Left ventricle myocardium inferior (tissue), 1 donor: Measurements from ENCODE around the gene CLIC6. TPM values are rescaled to one million over a fixed set of nuclear protein-coding genes. Genes with fewer than 3 reads are reported as not detected.
A peak's percentile ranks its signal among the peaks of the same experiment; 100 is the strongest.

Source experiments
- DNase-seq: peaks from one replicate; pipeline ENCODE4 v3.0.0-alpha.2; 2020
- H3K27ac ChIP-seq: fragments of 200-600 bp; replicated peaks from 2 replicates; pipeline ENCODE4 v1.8.0; 2021
- H3K27me3 ChIP-seq: fragments of 200-600 bp; 2 replicates; pipeline ENCODE4 v1.8.0; 2021; ENCODE audit warnings: low read depth
- H3K36me3 ChIP-seq: fragments of 200-600 bp; 2 replicates; pipeline ENCODE4 v1.8.0; 2021
- H3K4me1 ChIP-seq: fragments of 200-600 bp; 2 replicates; pipeline ENCODE4 v1.8.0; 2021
- H3K4me3 ChIP-seq: fragments of 200-600 bp; 2 replicates; pipeline ENCODE4 v1.8.0; 2021; ENCODE audit warnings: mild to moderate bottlenecking, moderate library complexity
- H3K9me3 ChIP-seq: fragments of 200-600 bp; replicated peaks from 2 replicates; pipeline ENCODE4 v1.8.0; 2021
- CTCF ChIP-seq: fragments of 200-600 bp; IDR thresholded peaks from 2 replicates; pipeline ENCODE4 v1.8.0; 2021; ENCODE audit warnings: antibody characterized with exemption, mild to moderate bottlenecking, borderline replicate concordance
- intact Hi-C: fragments of 100-400 bp; cut with micrococcal nuclease; formaldehyde crosslinking; loops from one replicate; pipeline ENCODE4 v1.11.0; 2022
- long read RNA-seq: library from polyadenylated mRNA; unstranded; transcript quantifications from one replicate; pipeline ENCODE4 v2.0.0, GENCODE V29; 2021
- total RNA-seq: library from RNA; stranded (reverse); fragmentation: NEBNext Ultra II Directional; extraction: Animal tissue kit (Norgen Biotek cat#: 25700); gene quantifications from one replicate; pipeline ENCODE4 v1.2.1, GENCODE V29; 2021
- donor health status: DM: no; HTN: yes; CAD: no; lungs with severe emphysema.

Gene CLIC6
- 11.2 TPM for total RNA-seq
- long read RNA-seq, transcript CLIC6-202 (7 exons, 3,860 nt) = minor isoform, 7 of 20 reads
- long read RNA-seq, transcript CLIC6-201 (6 exons, 3,806 nt) = major isoform, 8 of 20 reads
- long read RNA-seq, partial matches to known transcripts = 1 of 20 reads
- long read RNA-seq, other reads (novel, unspliced or antisense) = 4 of 20 reads

GRCh38 chr21:34668803-34669148 is at the start of gene CLIC6:
CLIC6 (plus strand) TSS chr21:34668994; CDS start chr21:34669389, 395 bp downstream.
- TF ChIP-seq CTCF = no peak
- H3K4me3 ChIP-seq = peak within 1 kb of the TSS; percentile 70
- DNase-seq = peak; percentile 34
- no peaks in the 10 kb centered on the region for H3K9me3 ChIP-seq
- peak within 1 kb of the TSS; percentile 39 for H3K27ac ChIP-seq
- no peaks in the 10 kb centered on the region for H3K36me3 ChIP-seq
- peaks cover 65% of the 10 kb centered on the region for H3K27me3 ChIP-seq
- peaks cover 26% of the 10 kb centered on the region for H3K4me1 ChIP-seq
- intact Hi-C loops = no loop called here

GRCh38 chr21:34619841-34620665 is 48.7 kb upstream of the CLIC6 start:
- no peak for TF ChIP-seq CTCF
- H3K4me3 ChIP-seq = no peak overlapping the region
- peak overlapping the region; percentile 82 for H3K27ac ChIP-seq
- peaks cover 7% of the 10 kb centered on the region for H3K27me3 ChIP-seq
- H3K9me3 ChIP-seq = no peaks in the 10 kb centered on the region
- no peak for DNase-seq
- intact Hi-C loops = no loop called here
- no peaks in the 10 kb centered on the region for H3K36me3 ChIP-seq
- peaks cover 32% of the 10 kb centered on the region for H3K4me1 ChIP-seq

- H3K27me3 ChIP-seq = peaks cover 7% of the 10 kb centered on the region
- H3K27ac ChIP-seq = peak overlapping the region; percentile 82
- no peaks in the 10 kb centered on the region for H3K36me3 ChIP-seq
- peaks cover 26% of the 10 kb centered on the region for H3K4me1 ChIP-seq
- H3K9me3 ChIP-seq = no peaks in the 10 kb centered on the region
- no peak for TF ChIP-seq CTCF
- H3K4me3 ChIP-seq = no peak overlapping the region
- intact Hi-C loops = no loop called here
- DNase-seq = no peak
Observed at GRCh38 chr21:34621434-34622350, 47.1 kb upstream of the CLIC6 start.

- TF ChIP-seq CTCF = no peak
- Histone ChIP-seq H3K9me3 (no peaks in the 10 kb centered on the region), H3K36me3 (no peaks in the 10 kb centered on the region), H3K27ac (peak overlapping the region; percentile 16), H3K4me3 (no peak overlapping the region), H3K27me3 (peaks cover 7% of the 10 kb centered on the region), H3K4me1 (peaks cover 26% of the 10 kb centered on the region)
- intact Hi-C loops = no loop called here
- no peak for DNase-seq
Observed at GRCh38 chr21:34623516-34623915, 45.3 kb upstream of the CLIC6 start.

- Histone ChIP-seq H3K4me3 (no peak overlapping the region), H3K27me3 (peaks cover 7% of the 10 kb centered on the region), H3K9me3 (no peaks in the 10 kb centered on the region), H3K4me1 (peaks cover 11% of the 10 kb centered on the region), H3K36me3 (no peaks in the 10 kb centered on the region), H3K27ac (peak overlapping the region; percentile 26)
- no peak for DNase-seq
- intact Hi-C loops = no loop called here
- no peak for TF ChIP-seq CTCF
Observed at GRCh38 chr21:34625030-34625593, 43.7 kb upstream of the CLIC6 start.
